Cortex of kidney (tissue), 1 donor: Measurements from ENCODE around the gene HIPK2.

Source experiments
- DNase-seq: peaks from one replicate; lab custom pipeline; 2025; lab: John Stamatoyannopoulos, UW

HIPK2 gene

GRCh38 chr7:139695051-139695450 lies 82.7 kb downstream of the HIPK2 start:
- DNase-seq, result no peak

GRCh38 chr7:139694389-139694676 lies 83.5 kb downstream of the HIPK2 start:
- DNase-seq, result no peak

- no peak for DNase-seq
Observed at GRCh38 chr7:139693651-139694388, 84.0 kb downstream of the HIPK2 start.

- no peak for DNase-seq
Observed at GRCh38 chr7:139692723-139693122, 85.1 kb downstream of the HIPK2 start.

GRCh38 chr7:139691253-139691781 lies 86.5 kb downstream of the HIPK2 start:
- DNase-seq, result no peak

- no peak for DNase-seq
Observed at GRCh38 chr7:139687980-139688632, 89.7 kb downstream of the HIPK2 start.

- DNase-seq, result no peak
Observed at GRCh38 chr7:139687211-139687954, 90.4 kb downstream of the HIPK2 start.

GRCh38 chr7:139683137-139683921 lies 94.5 kb downstream of the HIPK2 start:
- DNase-seq, result no peak

GRCh38 chr7:139682136-139683013 lies 95.4 kb downstream of the HIPK2 start:
- no peak for DNase-seq

GRCh38 chr7:139681812-139682135 lies 96.0 kb downstream of the HIPK2 start:
- no peak for DNase-seq

GRCh38 chr7:139681463-139681755 lies 96.4 kb downstream of the HIPK2 start:
- no peak for DNase-seq

- DNase-seq, result no peak
Observed at GRCh38 chr7:139680676-139681462, 96.9 kb downstream of the HIPK2 start.

GRCh38 chr7:139679731-139680594 lies 97.8 kb downstream of the HIPK2 start:
- DNase-seq, result no peak

- no peak for DNase-seq
Observed at GRCh38 chr7:139676390-139676789, 101.4 kb downstream of the HIPK2 start.

- no peak for DNase-seq
Observed at GRCh38 chr7:139675127-139676125, 102.4 kb downstream of the HIPK2 start.

GRCh38 chr7:139674752-139675126 lies 103.1 kb downstream of the HIPK2 start:
- DNase-seq, result no peak

- DNase-seq, result no peak
Observed at GRCh38 chr7:139674341-139674740, 103.5 kb downstream of the HIPK2 start.

- DNase-seq, result no peak
Observed at GRCh38 chr7:139673762-139674161, 104.0 kb downstream of the HIPK2 start.
